Panc1 (cell line): ENCODE results near the gene PHF23. TPM values are rescaled to one million over a fixed set of nuclear protein-coding genes. Genes with fewer than 3 reads are reported as not detected.
A peak's percentile ranks its signal among the peaks of the same experiment; 100 is the strongest.

ENCODE experiments used
- ATAC-seq: fragments of 200-7000 bp; cut with Tn5 transposase; 2 replicates; pipeline ENCODE4 v1.9.1; 2020; ENCODE audit warnings: mild to moderate bottlenecking, moderate library complexity
- BruUV-seq: library from RNA; stranded (reverse); fragments of 400-500 nt; replicated peaks from 2 replicates; lab custom pipeline; 2021; lab: Mats Ljungman, UMichigan
- CTCF ChIA-PET: fragments of 300-600 bp; sonication (Branson Sonifier 250); formaldehyde crosslinking; loops from one replicate; lab custom pipeline; 2022; ENCODE audit warnings: antibody characterized with exemption; lab: Charles Lee
- POLR2A ChIA-PET: fragments of 300-600 bp; sonication (Branson Sonifier 250); formaldehyde crosslinking; loops from one replicate; lab custom pipeline; 2022; ENCODE audit warnings: antibody characterized with exemption; lab: Charles Lee
- DNase-seq: peaks from one replicate; pipeline ENCODE4 v3.0.0-alpha.2; 2010; ENCODE audit warnings: low read depth, low spot score
- H3K27ac ChIP-seq: 2 replicates; pipeline ENCODE4 v1.5.1; 2011; ENCODE audit warnings: mild to moderate bottlenecking, low read length, inconsistent platforms
- H3K27me3 ChIP-seq: fragments of 200-500 bp; sonication (Bioruptor generic); 2 replicates; pipeline ENCODE4 v1.6.0; 2014; ENCODE audit warnings: low read length, inconsistent platforms; ENCODE audit not compliant: control insufficient read depth, insufficient read depth
- H3K36me3 ChIP-seq: fragments of 200-500 bp; sonication (Bioruptor generic); 2 replicates; pipeline ENCODE4 v1.5.1; 2014; ENCODE audit warnings: inconsistent platforms, mild to moderate bottlenecking, low read length, moderate library complexity; ENCODE audit not compliant: control insufficient read depth, insufficient read depth
- H3K4me1 ChIP-seq: 2 replicates; pipeline ENCODE4 v1.5.1; 2011; ENCODE audit warnings: inconsistent platforms, mild to moderate bottlenecking, low read length, moderate library complexity; ENCODE audit not compliant: control insufficient read depth, insufficient read depth
- H3K4me3 ChIP-seq, 2 experiments: 2 replicates each; pipeline ENCODE4 v1.5.1; 2011 to 2012; ENCODE audit warnings: low read depth in 2 of 2, low read length in 2 of 2, mild to moderate bottlenecking in 2 of 2, inconsistent platforms in 1 of 2, moderate library complexity in 1 of 2
- H3K9me3 ChIP-seq: fragments of 200-500 bp; sonication (Bioruptor generic); 2 replicates; pipeline ENCODE4 v1.5.1; 2014; ENCODE audit warnings: low read depth, mild to moderate bottlenecking, inconsistent platforms, low read length, moderate library complexity; ENCODE audit not compliant: control insufficient read depth, insufficient read depth
- POLR2AphosphoS5 ChIP-seq: IDR thresholded peaks from 2 replicates; pipeline ENCODE4 v1.6.1; 2012; ENCODE audit warnings: mild to moderate bottlenecking, low read depth, low read length, moderate library complexity
- REST ChIP-seq, 2 experiments: IDR thresholded peaks; 2 replicates each; pipeline ENCODE4 v1.6.1; 2011 to 2012; ENCODE audit warnings: low read depth in 2 of 2, control low read depth in 1 of 2, low read length in 1 of 2, mild to moderate bottlenecking in 1 of 2, moderate library complexity in 1 of 2; ENCODE audit not compliant: insufficient read depth in 1 of 2
- SIN3A ChIP-seq: IDR thresholded peaks from 2 replicates; pipeline ENCODE4 v1.6.1; 2012; ENCODE audit warnings: low read depth, mild to moderate bottlenecking, low read length, moderate library complexity, borderline replicate concordance; ENCODE audit not compliant: insufficient read depth
- TCF7L2 ChIP-seq: IDR thresholded peaks from 2 replicates; pipeline ENCODE4 v1.6.1; 2011; ENCODE audit warnings: mild to moderate bottlenecking, low read depth, low read length, inconsistent platforms
- in situ Hi-C: cut with HindIII; loops from 2 replicates; pipeline ENCODE4 v1.10.0; 2016; ENCODE audit warnings: low sequenced_read_pairs, low pct_unique_long_range_greater_than_20kb
- intact Hi-C: fragments of 100-400 bp; cut with micrococcal nuclease; formaldehyde crosslinking; loops from one replicate; pipeline ENCODE4 v1.10.0; 2022; ENCODE audit not compliant: unreplicated experiment
- total RNA-seq: library from RNA; stranded (reverse); gene quantifications from one replicate; pipeline ENCODE4 v1.2.1, GENCODE V29; 2021; ENCODE audit not compliant: unreplicated experiment
- TF ChIP-seq, protein P1 (sequence below): fragments of 450-650 bp; IDR thresholded peaks from 2 replicates; pipeline ENCODE4 v1.5.1; 2017; ENCODE audit warnings: mild to moderate bottlenecking

Gene PHF23
- total RNA-seq, 1 experiment from 2014 or later, result 69.3 TPM

DNA sequence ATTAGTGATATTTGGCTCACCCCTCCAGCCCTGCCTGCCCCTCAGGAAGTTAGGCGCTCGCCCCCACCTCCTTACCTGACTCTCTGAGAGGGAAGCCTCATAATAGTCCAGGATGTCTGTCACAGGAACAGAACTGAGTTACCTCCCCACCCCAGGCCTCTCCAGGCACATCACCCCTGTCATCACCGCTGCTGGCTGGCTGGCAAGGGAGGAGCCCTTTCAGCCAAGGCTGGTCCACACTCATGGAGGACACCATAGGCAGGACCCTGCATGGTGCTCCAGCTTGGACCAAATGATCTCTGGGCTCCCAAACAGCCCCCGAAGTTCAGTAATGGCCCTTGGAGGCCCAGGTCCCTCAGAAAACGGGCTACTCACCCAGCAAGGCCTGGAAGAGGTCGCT, 21.1 kb downstream of the PHF23 start:
- H3K36me3 ChIP-seq, result peaks cover 5% of the 10 kb centered on the region; the same call in 1 of the 2 replicates
- ATAC-seq, result no peak
- H3K9me3 ChIP-seq, result no peaks in the 10 kb centered on the region
- H3K27me3 ChIP-seq, result no peaks in the 10 kb centered on the region
- no peak for TF ChIP-seq TCF7L2
- TF ChIP-seq, protein P1, sequence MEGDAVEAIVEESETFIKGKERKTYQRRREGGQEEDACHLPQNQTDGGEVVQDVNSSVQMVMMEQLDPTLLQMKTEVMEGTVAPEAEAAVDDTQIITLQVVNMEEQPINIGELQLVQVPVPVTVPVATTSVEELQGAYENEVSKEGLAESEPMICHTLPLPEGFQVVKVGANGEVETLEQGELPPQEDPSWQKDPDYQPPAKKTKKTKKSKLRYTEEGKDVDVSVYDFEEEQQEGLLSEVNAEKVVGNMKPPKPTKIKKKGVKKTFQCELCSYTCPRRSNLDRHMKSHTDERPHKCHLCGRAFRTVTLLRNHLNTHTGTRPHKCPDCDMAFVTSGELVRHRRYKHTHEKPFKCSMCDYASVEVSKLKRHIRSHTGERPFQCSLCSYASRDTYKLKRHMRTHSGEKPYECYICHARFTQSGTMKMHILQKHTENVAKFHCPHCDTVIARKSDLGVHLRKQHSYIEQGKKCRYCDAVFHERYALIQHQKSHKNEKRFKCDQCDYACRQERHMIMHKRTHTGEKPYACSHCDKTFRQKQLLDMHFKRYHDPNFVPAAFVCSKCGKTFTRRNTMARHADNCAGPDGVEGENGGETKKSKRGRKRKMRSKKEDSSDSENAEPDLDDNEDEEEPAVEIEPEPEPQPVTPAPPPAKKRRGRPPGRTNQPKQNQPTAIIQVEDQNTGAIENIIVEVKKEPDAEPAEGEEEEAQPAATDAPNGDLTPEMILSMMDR, result no peak
- no peak for DNase-seq
- peaks cover 44% of the 10 kb centered on the region for H3K4me1 ChIP-seq
- in situ Hi-C loops (no loop called here), intact Hi-C loops (no loop called here)
- H3K27ac ChIP-seq, result peak overlapping the region; percentile 95
- ChIA-PET POLR2A (no interaction called here), CTCF (no interaction called here)
- peak overlapping the region; percentile 14 to 46 for H3K4me3 ChIP-seq
- BruUV-seq, result no TSS peak

GRCh38 chr17:7217113-7217987, 21.9 kb downstream of the PHF23 start:
- DNase-seq (no peak), ATAC-seq (no peak)
- BruUV-seq, result no TSS peak
- H3K27me3 ChIP-seq, result no peaks in the 10 kb centered on the region
- peak overlapping the region; percentile 53 to 67 for H3K4me3 ChIP-seq
- intact Hi-C loops (no loop called here), in situ Hi-C loops (no loop called here)
- POLR2A ChIA-PET, result interaction anchor here (0.5 to 0.7 kb wide), 2 partner anchors 20 to 95 kb away, joined by 4 to 6 read pairs; no protein-coding TSS in a partner anchor
- H3K9me3 ChIP-seq, result no peaks in the 10 kb centered on the region
- peaks cover 40% of the 10 kb centered on the region for H3K4me1 ChIP-seq
- CTCF ChIA-PET, result interaction anchor here (0.7 kb wide), 1 partner anchor 135 kb away, joined by 3 read pairs; no protein-coding TSS in a partner anchor
- no peak for TF ChIP-seq SIN3A
- TF ChIP-seq, protein P1, result no peak
- no peak for TF ChIP-seq REST (IDR thresholded peaks at IDR 0.05; ENCODE audit: insufficient read depth in 1 of 2, low read depth in 2 of 2, low read length in 1 of 2)
- no peak for TF ChIP-seq TCF7L2
- TF ChIP-seq POLR2AphosphoS5, result no peak
- H3K36me3 ChIP-seq, result peaks cover 5% of the 10 kb centered on the region; the same call in 1 of the 2 replicates
- H3K27ac ChIP-seq, result peak overlapping the region; percentile 95
